Measurements from ENCODE around the gene CDH15.

Gene CDH15

DNA sequence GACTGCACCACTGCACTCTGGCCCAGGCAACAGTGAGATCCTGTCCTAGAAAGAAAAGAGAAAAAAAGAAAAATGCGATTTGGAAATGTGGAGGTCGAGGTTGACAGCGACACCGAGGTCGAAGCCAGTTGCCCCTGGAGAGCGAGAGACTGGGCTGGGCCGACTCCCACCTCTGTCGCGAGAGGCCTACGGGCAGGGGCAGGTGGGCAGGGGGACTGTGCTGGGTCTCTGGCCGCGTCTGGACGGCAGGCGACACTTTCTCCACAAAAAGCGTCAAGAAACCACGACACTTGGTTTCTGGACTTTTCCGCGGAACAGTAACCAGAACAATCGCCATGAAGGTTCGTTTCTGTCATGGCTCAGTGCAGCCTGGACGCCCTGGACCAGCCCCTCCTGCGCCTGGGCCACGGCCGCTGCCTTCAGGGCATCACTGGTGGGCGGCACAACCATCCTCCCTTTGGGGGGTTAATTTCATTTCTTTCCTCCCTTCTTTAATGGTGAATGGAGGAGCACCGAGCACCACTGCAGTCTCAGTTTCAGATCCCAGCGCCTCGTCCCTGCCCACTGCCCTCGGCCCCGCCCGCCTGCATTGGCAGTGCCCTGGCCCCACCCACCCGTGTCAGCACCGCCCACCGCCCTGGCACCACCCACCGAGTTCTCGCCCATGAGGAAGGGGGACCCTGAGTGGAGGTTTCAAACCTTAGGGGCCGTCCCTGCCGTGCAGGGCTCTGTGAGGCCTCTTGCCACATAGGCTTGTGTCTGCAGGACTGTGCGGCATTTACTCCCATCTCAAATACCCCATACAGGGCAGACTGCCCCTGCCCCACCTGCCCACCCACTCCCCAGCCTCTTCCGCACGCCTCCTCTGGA lies 18.5 kb upstream of the CDH15 start:
- DNase-seq (ENCODE audit: low read depth) = no peak
- H3K4me3 ChIP-seq (ENCODE audit: control insufficient read depth, low read depth, low read length) = no peak overlapping the region

DNA sequence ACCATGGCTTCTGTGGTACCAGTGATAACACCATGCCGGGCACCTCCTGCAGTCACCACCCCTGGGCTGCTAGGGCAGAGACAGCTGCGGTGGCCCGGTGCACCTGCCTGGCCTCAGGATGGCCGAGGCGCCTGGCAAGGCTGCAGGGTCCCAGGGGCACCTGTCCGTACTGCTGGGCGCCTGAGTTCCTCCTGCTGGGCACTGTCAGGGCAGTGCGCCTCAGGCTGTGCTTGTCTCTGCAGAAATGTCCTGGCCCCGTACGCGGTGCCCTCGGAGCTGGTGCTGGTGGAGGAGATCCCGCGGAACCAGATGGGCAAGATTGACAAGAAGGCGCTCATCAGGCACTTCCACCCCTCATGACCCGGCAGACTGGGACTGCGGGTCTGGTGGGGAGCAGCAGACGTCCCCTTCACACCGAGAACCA lies 17.7 kb upstream of the CDH15 start:
- DNase-seq (ENCODE audit: low read depth) = no peak
- no peak overlapping the region for H3K4me3 ChIP-seq (ENCODE audit: control insufficient read depth, low read depth, low read length)
- TF ChIP-seq, protein P1, sequence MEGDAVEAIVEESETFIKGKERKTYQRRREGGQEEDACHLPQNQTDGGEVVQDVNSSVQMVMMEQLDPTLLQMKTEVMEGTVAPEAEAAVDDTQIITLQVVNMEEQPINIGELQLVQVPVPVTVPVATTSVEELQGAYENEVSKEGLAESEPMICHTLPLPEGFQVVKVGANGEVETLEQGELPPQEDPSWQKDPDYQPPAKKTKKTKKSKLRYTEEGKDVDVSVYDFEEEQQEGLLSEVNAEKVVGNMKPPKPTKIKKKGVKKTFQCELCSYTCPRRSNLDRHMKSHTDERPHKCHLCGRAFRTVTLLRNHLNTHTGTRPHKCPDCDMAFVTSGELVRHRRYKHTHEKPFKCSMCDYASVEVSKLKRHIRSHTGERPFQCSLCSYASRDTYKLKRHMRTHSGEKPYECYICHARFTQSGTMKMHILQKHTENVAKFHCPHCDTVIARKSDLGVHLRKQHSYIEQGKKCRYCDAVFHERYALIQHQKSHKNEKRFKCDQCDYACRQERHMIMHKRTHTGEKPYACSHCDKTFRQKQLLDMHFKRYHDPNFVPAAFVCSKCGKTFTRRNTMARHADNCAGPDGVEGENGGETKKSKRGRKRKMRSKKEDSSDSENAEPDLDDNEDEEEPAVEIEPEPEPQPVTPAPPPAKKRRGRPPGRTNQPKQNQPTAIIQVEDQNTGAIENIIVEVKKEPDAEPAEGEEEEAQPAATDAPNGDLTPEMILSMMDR (IDR thresholded peaks at IDR 0.05; ENCODE audit: control insufficient read depth, insufficient read depth, low read depth, low read length, missing control alignments) = no peak

More for the DNA sequence above, 18.5 kb upstream of the CDH15 start:
- TF ChIP-seq, protein P1 (IDR thresholded peaks at IDR 0.05; ENCODE audit: control insufficient read depth, insufficient read depth, low read depth, low read length, missing control alignments) = no peak

DNA sequence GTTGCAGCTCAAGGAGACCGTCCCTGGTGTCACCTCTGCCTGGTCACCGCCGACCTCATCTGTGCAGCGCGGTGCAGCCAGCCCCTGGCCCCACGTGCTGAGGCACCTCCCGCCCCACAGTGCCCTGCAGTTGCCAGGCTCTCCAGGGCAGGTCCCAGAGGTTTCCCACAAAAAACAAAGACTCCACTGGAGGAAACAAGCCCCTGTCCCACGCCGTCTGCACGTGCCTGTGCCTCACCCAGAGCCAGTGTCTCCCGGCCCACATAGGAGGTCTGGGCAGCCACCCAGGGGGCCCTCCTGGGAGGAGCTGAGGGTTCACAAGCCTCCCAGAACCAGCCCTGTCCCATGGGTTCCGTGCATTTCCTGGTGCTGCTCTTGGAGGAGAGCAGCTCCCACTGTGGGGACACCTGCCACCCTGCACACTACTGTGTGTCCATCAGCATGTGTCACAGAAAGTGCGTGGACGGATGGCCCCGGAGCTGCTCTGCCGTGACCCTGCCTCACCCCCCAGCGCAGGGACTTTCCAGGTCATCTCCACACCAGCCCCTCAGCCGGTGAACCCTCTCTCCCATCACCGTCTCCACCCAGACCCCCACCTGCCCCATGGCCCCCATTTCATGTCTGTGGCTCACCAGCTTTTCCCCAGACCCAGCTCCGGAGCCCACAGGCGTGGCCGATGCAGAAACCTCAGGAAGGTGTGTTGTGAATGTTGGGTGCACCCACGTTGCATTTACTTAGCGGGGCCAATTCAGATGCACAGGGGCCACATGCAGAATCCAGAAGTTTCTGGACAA lies 17.0 kb upstream of the CDH15 start:
- no peak overlapping the region for H3K4me3 ChIP-seq (ENCODE audit: control insufficient read depth, low read depth, low read length)
- TF ChIP-seq, protein P1 (IDR thresholded peaks at IDR 0.05; ENCODE audit: control insufficient read depth, insufficient read depth, low read depth, low read length, missing control alignments) = no peak
- no peak for DNase-seq (ENCODE audit: low read depth)

DNA sequence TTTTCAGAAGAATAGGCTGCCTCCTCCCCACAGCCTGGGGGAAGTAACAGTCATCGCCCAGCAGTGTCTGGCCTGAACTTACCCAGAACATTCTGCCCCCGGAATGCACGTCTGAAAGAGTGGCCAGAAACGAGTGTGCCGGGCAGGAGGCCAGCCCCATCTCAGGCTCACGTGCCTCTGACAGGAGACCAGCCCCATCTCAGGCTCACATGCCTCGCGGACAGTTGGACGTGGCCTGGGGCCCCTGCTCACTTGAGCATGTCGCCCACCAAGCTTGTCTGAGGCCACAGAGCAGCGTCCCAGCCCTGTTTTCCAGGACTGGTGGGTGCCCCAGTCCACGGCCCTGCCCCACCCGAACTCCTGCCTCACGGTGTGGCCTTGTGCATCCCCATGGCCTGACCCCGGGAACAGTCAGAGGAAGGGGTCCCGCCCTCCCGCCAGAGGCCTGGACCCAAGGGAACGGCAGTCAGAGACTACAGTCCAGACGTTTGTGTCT lies 16.3 kb upstream of the CDH15 start:
- TF ChIP-seq, protein P1 (IDR thresholded peaks at IDR 0.05; ENCODE audit: control insufficient read depth, insufficient read depth, low read depth, low read length, missing control alignments) = no peak
- no peak overlapping the region for H3K4me3 ChIP-seq (ENCODE audit: control insufficient read depth, low read depth, low read length)
- peak; percentile 39 for DNase-seq (ENCODE audit: low read depth)

DNA sequence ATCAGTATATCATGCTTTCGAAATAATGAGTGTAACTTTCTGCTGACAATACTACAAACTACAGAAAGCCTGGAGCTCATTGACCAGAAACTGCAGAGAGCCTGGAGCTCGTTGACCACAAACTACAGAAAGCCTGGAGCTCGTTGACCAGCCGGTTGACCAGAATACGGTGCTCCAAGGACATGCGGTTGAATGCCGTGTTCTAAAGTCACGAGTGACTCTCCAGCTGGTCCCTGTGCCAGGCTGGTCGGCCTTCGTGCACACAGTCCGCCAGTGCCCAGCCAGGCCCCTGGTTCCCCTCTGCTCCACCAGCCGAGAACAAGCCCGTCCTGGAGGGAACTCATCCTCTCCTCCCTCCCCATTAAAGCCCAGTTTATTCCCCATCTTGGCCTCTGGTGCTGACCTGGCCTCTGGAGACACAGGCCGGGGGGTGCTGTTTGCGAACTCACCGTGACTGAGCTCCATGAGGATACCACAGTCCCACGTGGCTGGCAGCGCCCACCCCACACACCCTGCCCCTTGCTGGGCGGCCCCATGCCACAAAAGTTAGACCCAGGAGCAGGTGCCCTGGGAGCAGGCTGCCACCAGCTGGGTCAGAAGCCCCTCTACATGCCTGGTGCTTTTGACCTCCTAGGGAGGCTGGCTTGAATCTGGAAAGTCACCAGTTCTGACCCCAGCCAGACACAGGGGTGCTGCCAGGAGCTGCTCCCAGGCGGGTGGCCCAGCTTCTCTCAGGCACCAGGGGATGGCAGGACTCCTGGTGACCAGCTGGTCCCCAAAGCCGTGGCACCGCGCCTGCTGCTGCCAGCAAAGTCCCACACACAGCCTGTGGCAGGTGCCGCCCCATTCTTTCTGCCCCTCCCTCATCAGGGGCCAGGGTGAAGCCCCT lies 15.5 kb upstream of the CDH15 start:
- TF ChIP-seq, protein P1 (IDR thresholded peaks at IDR 0.05; ENCODE audit: control insufficient read depth, insufficient read depth, low read depth, low read length, missing control alignments) = no peak
- DNase-seq (ENCODE audit: low read depth) = no peak
- no peak overlapping the region for H3K4me3 ChIP-seq (ENCODE audit: control insufficient read depth, low read depth, low read length)
